ENCODE data around the gene THAP7. TPM values are rescaled to one million over a fixed set of nuclear protein-coding genes. Genes with fewer than 3 reads are reported as not detected.
A peak's percentile ranks its signal among the peaks of the same experiment; 100 is the strongest.

THAP7 gene
- total and polyA plus RNA-seq, 9 of the 15 experiments (the other 6 are each of a cell fraction or from before 2014, with no cell fraction given): 7.9 to 263 (median 84.1) TPM

DNA sequence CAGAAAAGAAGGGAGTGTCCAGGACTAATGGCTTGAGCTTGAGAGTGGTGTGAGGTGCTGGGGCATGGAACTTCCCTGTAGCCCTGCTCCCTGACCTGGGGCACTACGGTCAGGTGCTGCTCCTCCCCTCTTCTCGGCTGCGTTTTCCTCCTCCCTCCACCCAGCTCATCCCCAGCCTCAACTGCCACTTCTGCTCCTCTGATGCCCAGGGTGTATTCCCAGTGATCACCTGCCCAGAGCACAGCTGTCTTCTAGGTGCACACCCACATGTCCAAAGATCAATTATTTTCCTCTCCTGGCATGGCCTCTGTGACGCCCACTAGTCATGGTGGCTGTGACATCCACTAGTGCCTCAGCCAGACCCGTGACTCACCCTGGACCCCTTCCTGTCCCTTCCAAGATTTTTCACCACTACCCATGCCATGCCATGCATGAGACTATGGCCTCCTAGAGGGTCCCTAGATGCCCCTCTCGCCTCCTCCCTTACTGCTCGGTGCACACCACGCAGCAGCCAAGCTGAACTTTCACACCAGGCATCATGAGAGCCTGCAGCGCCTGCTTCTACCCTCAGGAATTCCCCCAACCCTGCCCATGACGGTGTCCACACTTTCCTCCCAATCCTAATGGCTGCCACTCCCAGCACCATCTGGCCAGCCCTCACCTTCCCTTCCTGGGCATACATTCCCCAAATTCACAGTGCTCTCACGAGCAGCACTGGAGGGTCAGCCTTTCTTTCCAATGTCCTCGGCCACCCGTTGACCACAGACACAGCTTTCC lies 14.9 kb upstream of the THAP7 start (continued):
- TF ChIP-seq, protein P1, sequence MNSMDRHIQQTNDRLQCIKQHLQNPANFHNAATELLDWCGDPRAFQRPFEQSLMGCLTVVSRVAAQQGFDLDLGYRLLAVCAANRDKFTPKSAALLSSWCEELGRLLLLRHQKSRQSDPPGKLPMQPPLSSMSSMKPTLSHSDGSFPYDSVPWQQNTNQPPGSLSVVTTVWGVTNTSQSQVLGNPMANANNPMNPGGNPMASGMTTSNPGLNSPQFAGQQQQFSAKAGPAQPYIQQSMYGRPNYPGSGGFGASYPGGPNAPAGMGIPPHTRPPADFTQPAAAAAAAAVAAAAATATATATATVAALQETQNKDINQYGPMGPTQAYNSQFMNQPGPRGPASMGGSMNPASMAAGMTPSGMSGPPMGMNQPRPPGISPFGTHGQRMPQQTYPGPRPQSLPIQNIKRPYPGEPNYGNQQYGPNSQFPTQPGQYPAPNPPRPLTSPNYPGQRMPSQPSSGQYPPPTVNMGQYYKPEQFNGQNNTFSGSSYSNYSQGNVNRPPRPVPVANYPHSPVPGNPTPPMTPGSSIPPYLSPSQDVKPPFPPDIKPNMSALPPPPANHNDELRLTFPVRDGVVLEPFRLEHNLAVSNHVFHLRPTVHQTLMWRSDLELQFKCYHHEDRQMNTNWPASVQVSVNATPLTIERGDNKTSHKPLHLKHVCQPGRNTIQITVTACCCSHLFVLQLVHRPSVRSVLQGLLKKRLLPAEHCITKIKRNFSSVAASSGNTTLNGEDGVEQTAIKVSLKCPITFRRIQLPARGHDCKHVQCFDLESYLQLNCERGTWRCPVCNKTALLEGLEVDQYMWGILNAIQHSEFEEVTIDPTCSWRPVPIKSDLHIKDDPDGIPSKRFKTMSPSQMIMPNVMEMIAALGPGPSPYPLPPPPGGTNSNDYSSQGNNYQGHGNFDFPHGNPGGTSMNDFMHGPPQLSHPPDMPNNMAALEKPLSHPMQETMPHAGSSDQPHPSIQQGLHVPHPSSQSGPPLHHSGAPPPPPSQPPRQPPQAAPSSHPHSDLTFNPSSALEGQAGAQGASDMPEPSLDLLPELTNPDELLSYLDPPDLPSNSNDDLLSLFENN (IDR thresholded peaks at IDR 0.05; ENCODE audit: low read depth in 2 of 2, low read length in 2 of 2): 0 out of 4 replicates have a peak, but pooled peaks of 1 of the 2 experiments have one; percentile 8
- TF ChIP-seq CHCHD3 (CRISPR knock-in tag; IDR thresholded peaks at IDR 0.05): no peak
- TF ChIP-seq, protein P2, sequence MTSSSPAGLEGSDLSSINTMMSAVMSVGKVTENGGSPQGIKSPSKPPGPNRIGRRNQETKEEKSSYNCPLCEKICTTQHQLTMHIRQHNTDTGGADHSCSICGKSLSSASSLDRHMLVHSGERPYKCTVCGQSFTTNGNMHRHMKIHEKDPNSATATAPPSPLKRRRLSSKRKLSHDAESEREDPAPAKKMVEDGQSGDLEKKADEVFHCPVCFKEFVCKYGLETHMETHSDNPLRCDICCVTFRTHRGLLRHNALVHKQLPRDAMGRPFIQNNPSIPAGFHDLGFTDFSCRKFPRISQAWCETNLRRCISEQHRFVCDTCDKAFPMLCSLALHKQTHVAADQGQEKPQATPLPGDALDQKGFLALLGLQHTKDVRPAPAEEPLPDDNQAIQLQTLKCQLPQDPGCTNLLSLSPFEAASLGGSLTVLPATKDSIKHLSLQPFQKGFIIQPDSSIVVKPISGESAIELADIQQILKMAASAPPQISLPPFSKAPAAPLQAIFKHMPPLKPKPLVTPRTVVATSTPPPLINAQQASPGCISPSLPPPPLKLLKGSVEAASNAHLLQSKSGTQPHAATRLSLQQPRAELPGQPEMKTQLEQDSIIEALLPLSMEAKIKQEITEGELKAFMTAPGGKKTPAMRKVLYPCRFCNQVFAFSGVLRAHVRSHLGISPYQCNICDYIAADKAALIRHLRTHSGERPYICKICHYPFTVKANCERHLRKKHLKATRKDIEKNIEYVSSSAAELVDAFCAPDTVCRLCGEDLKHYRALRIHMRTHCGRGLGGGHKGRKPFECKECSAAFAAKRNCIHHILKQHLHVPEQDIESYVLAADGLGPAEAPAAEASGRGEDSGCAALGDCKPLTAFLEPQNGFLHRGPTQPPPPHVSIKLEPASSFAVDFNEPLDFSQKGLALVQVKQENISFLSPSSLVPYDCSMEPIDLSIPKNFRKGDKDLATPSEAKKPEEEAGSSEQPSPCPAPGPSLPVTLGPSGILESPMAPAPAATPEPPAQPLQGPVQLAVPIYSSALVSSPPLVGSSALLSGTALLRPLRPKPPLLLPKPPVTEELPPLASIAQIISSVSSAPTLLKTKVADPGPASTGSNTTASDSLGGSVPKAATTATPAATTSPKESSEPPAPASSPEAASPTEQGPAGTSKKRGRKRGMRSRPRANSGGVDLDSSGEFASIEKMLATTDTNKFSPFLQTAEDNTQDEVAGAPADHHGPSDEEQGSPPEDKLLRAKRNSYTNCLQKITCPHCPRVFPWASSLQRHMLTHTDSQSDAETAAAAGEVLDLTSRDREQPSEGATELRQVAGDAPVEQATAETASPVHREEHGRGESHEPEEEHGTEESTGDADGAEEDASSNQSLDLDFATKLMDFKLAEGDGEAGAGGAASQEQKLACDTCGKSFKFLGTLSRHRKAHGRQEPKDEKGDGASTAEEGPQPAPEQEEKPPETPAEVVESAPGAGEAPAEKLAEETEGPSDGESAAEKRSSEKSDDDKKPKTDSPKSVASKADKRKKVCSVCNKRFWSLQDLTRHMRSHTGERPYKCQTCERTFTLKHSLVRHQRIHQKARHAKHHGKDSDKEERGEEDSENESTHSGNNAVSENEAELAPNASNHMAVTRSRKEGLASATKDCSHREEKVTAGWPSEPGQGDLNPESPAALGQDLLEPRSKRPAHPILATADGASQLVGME (CRISPR knock-in tag; IDR thresholded peaks at IDR 0.05): peak; percentile 65; the same call in 1 of the 2 replicates
- no peak for TF ChIP-seq STAT5A (IDR thresholded peaks at IDR 0.05; ENCODE audit: borderline replicate concordance, low read length)
- no peak for TF ChIP-seq ZFP1 (CRISPR knock-in tag; IDR thresholded peaks at IDR 0.05)
- TF ChIP-seq ZEB2 (IDR thresholded peaks at IDR 0.05): no peak
- TF ChIP-seq SRSF3 (IDR thresholded peaks at IDR 0.05; ENCODE audit: insufficient read depth, low read length): 0 out of 2 replicates have a peak, but pooled peaks have one; percentile 13
- TF ChIP-seq OTX1 (CRISPR knock-in tag; IDR thresholded peaks at IDR 0.05): peak; percentile 62; the same call in 1 of the 2 replicates
- TF ChIP-seq, protein P3, sequence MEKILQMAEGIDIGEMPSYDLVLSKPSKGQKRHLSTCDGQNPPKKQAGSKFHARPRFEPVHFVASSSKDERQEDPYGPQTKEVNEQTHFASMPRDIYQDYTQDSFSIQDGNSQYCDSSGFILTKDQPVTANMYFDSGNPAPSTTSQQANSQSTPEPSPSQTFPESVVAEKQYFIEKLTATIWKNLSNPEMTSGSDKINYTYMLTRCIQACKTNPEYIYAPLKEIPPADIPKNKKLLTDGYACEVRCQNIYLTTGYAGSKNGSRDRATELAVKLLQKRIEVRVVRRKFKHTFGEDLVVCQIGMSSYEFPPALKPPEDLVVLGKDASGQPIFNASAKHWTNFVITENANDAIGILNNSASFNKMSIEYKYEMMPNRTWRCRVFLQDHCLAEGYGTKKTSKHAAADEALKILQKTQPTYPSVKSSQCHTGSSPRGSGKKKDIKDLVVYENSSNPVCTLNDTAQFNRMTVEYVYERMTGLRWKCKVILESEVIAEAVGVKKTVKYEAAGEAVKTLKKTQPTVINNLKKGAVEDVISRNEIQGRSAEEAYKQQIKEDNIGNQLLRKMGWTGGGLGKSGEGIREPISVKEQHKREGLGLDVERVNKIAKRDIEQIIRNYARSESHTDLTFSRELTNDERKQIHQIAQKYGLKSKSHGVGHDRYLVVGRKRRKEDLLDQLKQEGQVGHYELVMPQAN (IDR thresholded peaks at IDR 0.05; ENCODE audit: borderline replicate concordance): no peak
- 0 out of 2 replicates have a peak, but pooled peaks have one; percentile 54 for TF ChIP-seq ZNF436 (CRISPR knock-in tag; IDR thresholded peaks at IDR 0.05)
- 0 out of 2 replicates have a peak, but pooled peaks have one; percentile 18 for TF ChIP-seq ELF4 (CRISPR knock-in tag; IDR thresholded peaks at IDR 0.05)
- TF ChIP-seq, protein P4, sequence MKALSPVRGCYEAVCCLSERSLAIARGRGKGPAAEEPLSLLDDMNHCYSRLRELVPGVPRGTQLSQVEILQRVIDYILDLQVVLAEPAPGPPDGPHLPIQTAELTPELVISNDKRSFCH (CRISPR knock-in tag; IDR thresholded peaks at IDR 0.05): no peak
- TF ChIP-seq, protein P4 (tag; IDR thresholded peaks at IDR 0.05): peak; percentile 28; the same call in 1 of the 2 replicates
- no peak for TF ChIP-seq RFX5 (IDR thresholded peaks at IDR 0.05; ENCODE audit: low read depth, low read length)
- 0 out of 2 replicates have a peak, but pooled peaks have one; percentile 10 for TF ChIP-seq HCFC1 (IDR thresholded peaks at IDR 0.05; ENCODE audit: low read depth, low read length)
- peak; percentile 10; the same call in 1 of the 2 replicates for TF ChIP-seq CHD2 (IDR thresholded peaks at IDR 0.05; ENCODE audit: low read depth, low read length)
